HG03354 (cell line): ENCODE measurements around the gene NAT10.

Experiments
- ATAC-seq: cut with Tn5 transposase; IDR thresholded peaks from one replicate; pipeline ENCODE4 v1.9.1; 2021; ENCODE audit warnings: mild to moderate bottlenecking; ENCODE audit not compliant: unreplicated experiment, poor library complexity, severe bottlenecking

Gene NAT10

DNA sequence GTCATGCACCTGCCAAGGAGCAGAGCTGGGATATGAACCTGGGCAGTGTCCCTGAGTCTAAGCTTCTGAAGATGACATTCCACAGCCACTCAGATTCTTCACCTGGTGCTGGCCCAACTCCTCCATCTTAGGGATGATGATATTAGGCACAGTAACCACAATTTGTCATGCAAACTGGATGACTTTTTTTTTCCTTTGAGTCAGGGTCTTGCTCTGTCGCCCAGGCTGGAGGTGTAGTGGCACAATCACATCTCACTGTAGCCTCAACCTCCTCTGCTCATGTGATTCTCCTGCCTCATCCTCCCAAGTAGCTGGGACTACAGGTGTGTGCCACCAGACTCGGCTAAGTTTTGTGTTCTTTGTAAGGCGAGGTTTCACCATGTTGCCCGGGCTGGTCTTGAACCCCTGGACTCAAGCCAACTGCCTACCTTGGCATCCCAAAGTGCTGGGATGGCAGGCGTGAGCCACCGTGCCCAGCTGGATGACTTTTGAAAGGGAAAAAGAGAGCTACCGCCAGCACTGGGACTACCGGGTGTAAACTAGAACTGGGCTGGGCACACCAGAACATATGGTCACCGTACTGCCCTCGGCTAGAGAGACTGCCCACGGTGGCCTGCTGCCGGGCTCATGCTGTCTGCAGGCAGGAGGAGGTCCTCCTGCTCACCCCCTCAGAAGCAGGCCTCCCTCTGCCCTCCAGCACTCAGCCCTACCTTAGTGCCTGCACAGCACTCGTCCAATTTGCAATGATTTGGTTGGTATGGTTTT lies 77.7 kb downstream of the NAT10 start:
- ATAC-seq, result no peak

DNA sequence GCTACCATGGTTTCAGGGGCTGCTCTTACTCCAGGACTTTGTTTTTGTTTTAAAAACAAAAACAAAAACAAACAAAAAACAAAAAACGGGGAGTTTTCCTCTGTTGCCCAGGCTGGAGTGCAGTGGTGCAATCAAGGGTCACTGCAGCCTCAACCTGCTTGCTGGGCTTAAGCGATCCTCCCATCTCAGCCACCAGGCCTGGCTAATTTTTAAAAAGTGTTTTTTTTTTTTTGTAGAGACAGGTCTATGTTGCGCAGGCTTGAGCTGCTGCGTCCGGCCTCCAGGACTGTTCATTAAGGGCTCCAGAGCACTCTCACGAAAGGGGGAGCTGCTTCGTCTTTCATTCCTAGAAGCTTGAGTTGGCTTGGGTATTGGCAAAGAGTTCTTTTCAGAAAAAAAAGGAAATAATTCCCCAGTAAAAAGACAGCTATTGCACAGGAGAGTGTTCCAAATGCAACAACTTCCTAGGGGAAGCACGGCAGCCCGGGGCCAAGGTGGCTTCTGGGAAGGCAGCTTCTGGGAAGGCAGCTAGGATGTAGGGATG lies 78.5 kb downstream of the NAT10 start:
- no peak for ATAC-seq

- ATAC-seq, result no peak
Measured at GRCh38 chr11:34184505-34185015, 79.1 kb downstream of the NAT10 start.

DNA sequence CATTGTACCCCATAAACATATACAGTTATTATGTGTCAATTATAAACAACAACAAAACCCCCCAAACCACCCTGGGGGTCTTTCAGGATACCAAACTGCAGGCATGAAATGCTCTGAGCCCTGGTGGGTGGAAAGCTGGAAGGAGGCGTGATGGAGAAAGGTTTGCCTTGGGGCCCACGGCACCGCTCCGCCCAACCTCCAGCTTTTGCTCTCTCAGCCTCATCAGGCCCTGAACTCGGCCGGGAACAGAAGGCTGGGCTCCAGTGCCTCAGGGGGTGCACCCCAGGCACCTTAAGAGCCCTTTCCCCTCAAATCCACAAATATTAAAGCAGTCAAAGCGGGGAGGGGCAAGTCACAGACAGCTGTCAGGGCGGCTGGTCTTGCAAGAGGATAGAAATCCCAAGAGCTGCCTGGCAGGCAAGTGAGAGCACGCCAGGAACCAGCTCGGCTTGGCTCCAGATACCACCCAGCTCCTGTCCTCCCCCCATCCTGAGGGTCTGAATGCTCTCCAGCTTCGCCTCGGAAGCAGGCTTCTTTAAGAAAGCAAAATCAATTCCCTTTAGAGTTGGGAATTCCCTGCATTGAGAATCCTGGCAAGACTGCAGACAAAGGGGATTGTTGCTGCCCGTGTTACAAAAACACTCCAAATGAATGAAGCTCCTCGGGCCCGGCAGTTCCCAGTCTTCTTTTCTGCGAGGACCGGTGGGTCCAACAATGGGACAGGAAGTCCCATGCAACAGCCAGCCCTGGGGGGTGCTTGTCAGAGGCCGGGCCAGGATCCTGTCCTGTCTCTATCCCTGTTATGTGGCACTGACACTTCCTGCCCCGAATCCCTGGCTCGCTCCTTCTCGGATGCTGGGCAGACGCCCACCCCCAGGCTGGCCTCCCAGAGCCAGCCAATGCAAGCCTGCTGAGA lies 80.8 kb downstream of the NAT10 start:
- no peak for ATAC-seq

DNA sequence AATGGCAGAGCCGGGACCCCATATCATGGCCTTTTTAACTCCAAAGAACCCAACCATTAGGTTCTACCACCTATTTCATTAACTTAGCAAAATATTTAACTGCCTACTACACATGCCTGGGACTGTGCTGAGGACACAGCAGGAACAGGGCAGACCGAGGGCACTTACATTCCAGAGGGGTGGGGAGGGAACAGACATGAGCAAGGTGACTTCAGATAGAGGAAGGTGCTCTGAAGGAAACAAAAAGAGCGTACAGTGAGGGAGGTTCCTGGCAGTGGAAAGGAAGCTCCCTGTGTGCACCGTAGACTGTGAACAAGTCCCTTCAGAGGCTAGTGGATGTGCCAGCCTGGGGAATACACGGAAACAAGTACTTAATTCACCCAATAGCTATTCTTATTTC lies 82.8 kb downstream of the NAT10 start:
- ATAC-seq, result no peak

- no peak for ATAC-seq
Measured at GRCh38 chr11:34189191-34189590, 83.8 kb downstream of the NAT10 start.

GRCh38 chr11:34190192-34191139 lies 85.0 kb downstream of the NAT10 start:
- no peak for ATAC-seq

DNA sequence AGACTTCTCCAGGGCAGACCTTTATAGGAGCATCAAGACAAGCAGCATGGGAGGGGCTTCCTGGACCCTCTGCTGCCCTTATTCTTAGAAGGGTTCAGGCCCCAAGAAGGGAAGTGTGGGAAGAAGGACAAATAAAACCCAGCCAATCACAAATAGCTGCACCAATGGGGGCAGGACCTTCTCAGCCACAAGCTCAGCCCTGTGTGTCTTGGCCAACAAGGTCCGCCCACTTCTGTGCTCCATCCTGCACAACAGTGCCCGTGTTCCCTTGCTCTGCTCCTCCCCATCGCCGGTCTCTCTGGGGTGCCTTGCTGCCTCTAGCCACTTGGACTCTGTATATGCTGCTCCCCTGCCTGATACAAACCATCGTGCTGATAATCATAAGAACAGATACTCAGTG lies 86.1 kb downstream of the NAT10 start:
- ATAC-seq, result no peak

- ATAC-seq, result no peak
Measured at GRCh38 chr11:34192481-34193401, 87.3 kb downstream of the NAT10 start.

- no peak for ATAC-seq
Measured at GRCh38 chr11:34194576-34195335, 89.3 kb downstream of the NAT10 start.
